H9 (cell line): ENCODE measurements around the gene RDH11. TPM values are rescaled to one million over a fixed set of nuclear protein-coding genes. Genes with fewer than 3 reads are reported as not detected.

Experiments
- DNase-seq: peaks from one replicate; pipeline ENCODE4 v3.0.0-alpha.2; 2017
- H2AFZ ChIP-seq: one replicate; pipeline ENCODE4 v1.6.1; 2013; ENCODE audit warnings: mild to moderate bottlenecking, low read length, control low read depth, moderate library complexity
- H2AK5ac ChIP-seq: 2 replicates; pipeline ENCODE4 v1.6.1; 2013; ENCODE audit warnings: low read length, control low read depth, mixed read lengths; ENCODE audit not compliant: insufficient read length
- H2BK120ac ChIP-seq: one replicate; pipeline ENCODE4 v1.6.1; 2013; ENCODE audit warnings: low read depth, mild to moderate bottlenecking, low read length, control low read depth, inconsistent platforms; ENCODE audit not compliant: poor library complexity, severe bottlenecking
- H2BK12ac ChIP-seq: 2 replicates; pipeline ENCODE4 v1.6.1; 2013; ENCODE audit warnings: low read length, control low read depth, mixed read lengths, low read depth; ENCODE audit not compliant: insufficient read length
- H2BK15ac ChIP-seq: 2 replicates; pipeline ENCODE4 v1.6.1; 2013; ENCODE audit warnings: low read depth, low read length, control low read depth
- H2BK20ac ChIP-seq: one replicate; pipeline ENCODE4 v1.6.1; 2013; ENCODE audit warnings: low read depth, mild to moderate bottlenecking, low read length, control low read depth, inconsistent platforms; ENCODE audit not compliant: poor library complexity, severe bottlenecking
- H2BK5ac ChIP-seq: 2 replicates; pipeline ENCODE4 v1.6.1; 2013; ENCODE audit warnings: low read length, control low read depth, mixed read lengths; ENCODE audit not compliant: insufficient read length
- H3K14ac ChIP-seq: 2 replicates; pipeline ENCODE4 v1.6.1; 2013; ENCODE audit warnings: low read length, control low read depth; ENCODE audit not compliant: insufficient read depth
- H3K18ac ChIP-seq: 2 replicates; pipeline ENCODE4 v1.6.1; 2013; ENCODE audit warnings: low read depth, mild to moderate bottlenecking, mixed read lengths, low read length, control low read depth; ENCODE audit not compliant: insufficient read length
- H3K23ac ChIP-seq: 2 replicates; pipeline ENCODE4 v1.6.1; 2013; ENCODE audit warnings: low read length, control low read depth, mixed read lengths, low read depth; ENCODE audit not compliant: insufficient read length
- H3K23me2 ChIP-seq: 2 replicates; pipeline ENCODE4 v1.6.1; 2013; ENCODE audit warnings: low read depth, mild to moderate bottlenecking, mixed read lengths, low read length, control low read depth; ENCODE audit not compliant: insufficient read length, poor library complexity, severe bottlenecking
- H3K27ac ChIP-seq: 2 replicates; pipeline ENCODE4 v1.5.1; 2013; ENCODE audit warnings: low read length, control low read depth, mixed read lengths, low read depth; ENCODE audit not compliant: insufficient read length
- H3K27me3 ChIP-seq: 2 replicates; pipeline ENCODE4 v1.6.1; 2013; ENCODE audit warnings: low read length, control low read depth, inconsistent platforms; ENCODE audit not compliant: insufficient read depth
- H3K4ac ChIP-seq: 2 replicates; pipeline ENCODE4 v1.6.1; 2013; ENCODE audit warnings: low read depth, mild to moderate bottlenecking, control low read depth, inconsistent platforms, low read length, moderate library complexity
- H3K4me1 ChIP-seq: 2 replicates; pipeline ENCODE4 v1.6.1; 2013; ENCODE audit warnings: low read length, control low read depth, inconsistent platforms; ENCODE audit not compliant: insufficient read depth
- H3K4me2 ChIP-seq: 2 replicates; pipeline ENCODE4 v1.6.1; 2013; ENCODE audit warnings: low read length, control low read depth, mixed read lengths; ENCODE audit not compliant: insufficient read length, insufficient read depth
- H3K56ac ChIP-seq: 2 replicates; pipeline ENCODE4 v1.6.1; 2013; ENCODE audit warnings: low read depth, mild to moderate bottlenecking, mixed read lengths, low read length, control low read depth; ENCODE audit not compliant: insufficient read length
- H3K79me1 ChIP-seq: 2 replicates; pipeline ENCODE4 v1.6.1; 2013; ENCODE audit warnings: low read depth, mild to moderate bottlenecking, moderate library complexity, low read length, control low read depth, inconsistent platforms; ENCODE audit not compliant: insufficient read depth, poor library complexity, severe bottlenecking
- H3K79me2 ChIP-seq: 2 replicates; pipeline ENCODE4 v1.6.1; 2013; ENCODE audit warnings: low read length, control low read depth, inconsistent platforms; ENCODE audit not compliant: insufficient read depth
- H3K9ac ChIP-seq: 2 replicates; pipeline ENCODE4 v1.6.1; 2013; ENCODE audit warnings: low read length, control low read depth, mixed read lengths; ENCODE audit not compliant: insufficient read length; ENCODE audit errors: extremely low read depth
- H3K9me3 ChIP-seq: one replicate; pipeline ENCODE4 v1.6.1; 2013; ENCODE audit warnings: low read depth, low read length, inconsistent platforms; ENCODE audit not compliant: control insufficient read depth
- H3T11ph ChIP-seq: one replicate; pipeline ENCODE4 v1.6.1; 2013; ENCODE audit warnings: mild to moderate bottlenecking, low read length, control low read depth, inconsistent platforms
- H4K20me1 ChIP-seq: one replicate; pipeline ENCODE4 v1.6.1; 2013; ENCODE audit not compliant: control insufficient read depth, insufficient read length, insufficient read depth
- H4K5ac ChIP-seq: 2 replicates; pipeline ENCODE4 v1.6.1; 2013; ENCODE audit warnings: low read depth, mild to moderate bottlenecking, mixed read lengths, low read length, control low read depth; ENCODE audit not compliant: insufficient read length
- H4K8ac ChIP-seq: replicated peaks from 2 replicates; pipeline ENCODE4 v1.6.1; 2013; ENCODE audit warnings: low read length, control low read depth, mixed read lengths, low read depth; ENCODE audit not compliant: insufficient read length
- H4K91ac ChIP-seq: 2 replicates; pipeline ENCODE4 v1.6.1; 2013; ENCODE audit warnings: low read depth, mild to moderate bottlenecking, moderate library complexity, mixed read lengths, low read length, control low read depth; ENCODE audit not compliant: insufficient read length
- H3K27ac Mint-ChIP-seq, 3 experiments: 2 replicates in 2 of 3; 3 replicates in 1 of 3; pipeline ENCODE4 v1.8.0; 2020 to 2021; ENCODE audit warnings: mixed read lengths in 3 of 3, mild to moderate bottlenecking in 1 of 3, moderate library complexity in 1 of 3
- H3K27me3 Mint-ChIP-seq: 2 replicates; pipeline ENCODE4 v1.8.0; 2021; ENCODE audit warnings: low read depth, mild to moderate bottlenecking, moderate library complexity, mixed read lengths
- H3K36me3 Mint-ChIP-seq, 3 experiments: 2 replicates in 2 of 3; 3 replicates in 1 of 3; pipeline ENCODE4 v1.8.0; 2020 to 2021; ENCODE audit warnings: low read depth in 3 of 3, mixed read lengths in 3 of 3; ENCODE audit not compliant: insufficient read depth in 1 of 3
- H3K4me1 Mint-ChIP-seq, 2 experiments: 2 replicates each; pipeline ENCODE4 v1.8.0; 2020; ENCODE audit warnings: mixed read lengths in 2 of 2
- H3K4me3 Mint-ChIP-seq, 2 experiments: 2 replicates in 1 of 2; 3 replicates in 1 of 2; pipeline ENCODE4 v1.8.0; 2020 to 2021; ENCODE audit warnings: mild to moderate bottlenecking in 2 of 2, mixed read lengths in 2 of 2, moderate library complexity in 1 of 2
- H3K9me3 Mint-ChIP-seq, 2 experiments: 2 replicates in 1 of 2; 3 replicates in 1 of 2; pipeline ENCODE4 v1.8.0; 2020; ENCODE audit warnings: mild to moderate bottlenecking in 2 of 2, mixed read lengths in 2 of 2, moderate library complexity in 1 of 2
- CTCF ChIP-seq: fragments of 200-600 bp; sonication (generic); conservative IDR thresholded peaks from 3 replicates; pipeline ENCODE4 v1.8.0; 2021; ENCODE audit warnings: antibody characterized with exemption, mild to moderate bottlenecking
- WGBS: extraction: QIAGEN DNeasy Blood & Tissue Kit; methylation state at CpG from one replicate; pipeline ENCODE4 v1.1.7; 2013; ENCODE audit warnings: missing lambda C conversion rate, low lambda C conversion rate, mixed read lengths; ENCODE audit not compliant: insufficient read length; ENCODE audit errors: extremely low coverage; 5-methylcytosine and 5-hydroxymethylcytosine counted together
- total RNA-seq: library from RNA; stranded (reverse); gene quantifications from 2 replicates; pipeline ENCODE4 v1.2.1, GENCODE V29; 2021

The RDH11 gene
- total RNA-seq, 1 experiment from 2014 or later: 83.4 TPM

DNA sequence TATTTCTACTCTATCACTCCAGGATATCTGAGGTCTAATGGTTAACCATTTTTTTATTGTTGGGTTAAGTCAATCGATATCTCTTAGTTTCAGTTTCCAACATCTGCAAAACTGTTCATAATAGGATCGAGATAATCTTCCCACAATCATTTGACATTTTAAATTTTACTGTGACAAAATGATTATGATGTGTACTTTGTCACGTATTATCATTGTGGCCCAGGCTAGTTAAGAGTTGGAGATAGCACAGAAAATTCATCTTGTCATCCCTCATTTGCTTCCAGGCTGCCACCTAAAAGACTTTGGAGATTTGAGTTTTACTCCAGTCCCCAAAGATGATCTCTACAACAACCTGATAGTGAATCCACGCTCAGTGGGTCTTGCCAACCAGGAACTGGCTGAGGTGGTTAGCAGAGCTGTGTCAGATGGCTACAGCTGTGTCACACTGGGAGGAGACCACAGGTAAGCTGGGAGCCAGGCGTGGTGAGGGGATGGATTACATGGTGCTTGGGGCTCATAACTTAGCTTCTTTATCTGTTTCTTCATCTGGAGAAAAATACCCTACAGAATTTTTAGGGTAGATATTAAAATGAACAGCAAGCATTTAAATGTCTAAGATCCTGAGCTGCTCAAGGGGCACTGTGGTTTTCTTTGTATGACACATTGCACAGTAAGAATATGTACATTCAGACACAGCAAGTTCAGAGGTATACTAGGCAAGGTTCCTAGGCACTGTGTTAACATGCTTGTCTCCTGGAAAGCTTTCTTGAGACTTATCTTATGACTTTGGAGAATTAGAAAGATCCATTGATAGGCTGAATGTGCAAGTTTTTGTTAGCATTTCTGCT lies 53.4 kb downstream of the RDH11 start:
- no peak overlapping the region for H3T11ph ChIP-seq
- no peaks in the 10 kb centered on the region for H3K27me3 ChIP-seq
- no peak overlapping the region for H2BK120ac ChIP-seq
- H3K79me2 ChIP-seq: no peaks in the 10 kb centered on the region
- no peaks in the 10 kb centered on the region for H3K9me3 ChIP-seq
- no peak overlapping the region for H4K91ac ChIP-seq
- no peak for TF ChIP-seq CTCF
- H3K9ac ChIP-seq: no peak overlapping the region
- H3K27ac Mint-ChIP-seq: peak overlapping the region in 1 of 3 experiments; percentile 81; a peak in 1 of 7 replicates
- H4K20me1 ChIP-seq: no peaks in the 10 kb centered on the region
- no peak overlapping the region for H3K14ac ChIP-seq
- no peak overlapping the region for H3K18ac ChIP-seq
- H2BK15ac ChIP-seq: no peak overlapping the region
- H2BK12ac ChIP-seq: no peak overlapping the region
- H3K4ac ChIP-seq: no peak overlapping the region
- H2BK20ac ChIP-seq: no peak overlapping the region
- no peak overlapping the region for H2AK5ac ChIP-seq
- H2BK5ac ChIP-seq: no peak overlapping the region
- no CpG with 5 or more reads among the region's 5 CpGs for WGBS
- H3K56ac ChIP-seq: no peak overlapping the region
- no peaks in the 10 kb centered on the region for H3K4me1 ChIP-seq
- H4K8ac ChIP-seq: no peak overlapping the region
- H3K79me1 ChIP-seq: no peaks in the 10 kb centered on the region
- H2AFZ ChIP-seq: no peak overlapping the region
- H3K27ac ChIP-seq: no peak overlapping the region
- no peak overlapping the region for H3K23ac ChIP-seq
- H3K27me3 Mint-ChIP-seq: no peaks in the 10 kb centered on the region
- H3K4me1 Mint-ChIP-seq: no peaks in the 10 kb centered on the region
- H3K36me3 Mint-ChIP-seq: peaks cover 3 to 30% (median 20%) of the 10 kb centered on the region in 3 experiments; a peak in 6 of 7 replicates
- DNase-seq: no peak
- H4K5ac ChIP-seq: no peak overlapping the region
- H3K9me3 Mint-ChIP-seq: no peaks in the 10 kb centered on the region
- no peak overlapping the region for H3K4me2 ChIP-seq
- H3K4me3 Mint-ChIP-seq: no peak overlapping the region
- H3K23me2 ChIP-seq: no peaks in the 10 kb centered on the region
